GM18508 (cell line): ENCODE results near the gene RPL22.

Experiments used
- ATAC-seq: cut with Tn5 transposase; IDR thresholded peaks from one replicate; pipeline ENCODE4 v1.9.1; 2021; ENCODE audit warnings: moderate number of reproducible peaks; ENCODE audit not compliant: insufficient read depth, unreplicated experiment

The RPL22 gene

DNA sequence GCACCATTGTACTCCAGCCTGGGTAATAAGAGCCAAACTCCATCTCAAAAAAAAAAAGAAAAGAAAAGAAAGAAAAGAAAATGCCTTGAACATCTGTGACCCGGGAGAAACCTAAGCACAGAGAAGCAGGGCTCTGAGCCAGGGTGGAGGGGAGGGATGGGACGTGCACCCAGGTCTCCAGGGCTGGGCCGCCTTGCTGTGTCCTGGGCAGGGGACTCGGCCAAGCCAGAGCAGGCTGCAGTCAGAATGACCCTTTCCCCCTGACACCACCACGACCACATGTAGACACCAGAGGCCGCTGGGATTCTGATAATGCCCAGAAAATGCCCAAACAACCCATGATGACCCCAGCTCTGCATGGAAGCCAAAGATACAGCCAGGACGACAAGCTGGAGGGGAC is 37.1 kb downstream of the RPL22 start:
- ATAC-seq = no peak

- no peak for ATAC-seq
Measured at GRCh38 chr1:6158181-6158580, 41.2 kb downstream of the RPL22 start.

GRCh38 chr1:6157528-6158174 is 41.7 kb downstream of the RPL22 start:
- ATAC-seq = no peak

DNA sequence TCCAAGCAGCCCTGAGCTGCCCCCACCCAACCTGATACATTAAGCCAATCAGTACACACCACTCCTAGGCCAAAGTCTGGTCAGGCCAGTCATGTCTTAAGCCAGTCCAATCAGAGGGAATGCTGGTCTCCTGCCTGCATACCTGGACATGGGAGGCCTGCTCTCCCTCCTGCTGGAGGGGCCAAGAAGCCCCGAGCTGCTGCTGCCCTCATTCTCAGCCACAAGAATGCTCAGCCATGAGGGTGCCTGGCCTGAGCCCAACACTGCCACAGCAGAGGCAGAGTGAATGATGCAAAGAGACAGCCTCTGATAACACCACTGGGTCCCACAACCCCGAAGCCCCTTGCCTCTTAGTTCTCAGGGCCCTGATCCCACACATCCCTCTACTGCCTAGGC is 42.3 kb downstream of the RPL22 start:
- ATAC-seq = no peak

- ATAC-seq = no peak
Measured at GRCh38 chr1:6154525-6155319, 44.7 kb downstream of the RPL22 start.

GRCh38 chr1:6152882-6153281 is 46.5 kb downstream of the RPL22 start:
- no peak for ATAC-seq

DNA sequence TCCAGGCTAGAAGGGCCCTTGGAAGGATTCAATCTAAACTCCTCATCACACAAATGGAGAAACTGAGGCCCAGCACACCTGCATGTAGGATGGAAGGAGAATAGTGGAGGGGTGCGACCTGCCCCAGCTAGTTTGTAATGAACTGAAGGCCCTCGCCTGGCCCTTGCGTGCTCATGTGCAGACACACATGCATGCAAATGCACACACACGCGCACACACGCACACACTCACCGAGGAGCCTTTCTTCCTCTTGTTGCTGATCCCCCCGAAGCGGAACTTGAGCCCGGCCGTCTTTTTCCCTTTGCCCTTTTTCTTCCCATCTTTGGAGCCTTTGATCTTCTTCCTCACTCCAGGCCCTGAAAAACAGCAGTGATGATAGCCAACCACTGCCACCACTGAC is 47.2 kb downstream of the RPL22 start:
- no peak for ATAC-seq

DNA sequence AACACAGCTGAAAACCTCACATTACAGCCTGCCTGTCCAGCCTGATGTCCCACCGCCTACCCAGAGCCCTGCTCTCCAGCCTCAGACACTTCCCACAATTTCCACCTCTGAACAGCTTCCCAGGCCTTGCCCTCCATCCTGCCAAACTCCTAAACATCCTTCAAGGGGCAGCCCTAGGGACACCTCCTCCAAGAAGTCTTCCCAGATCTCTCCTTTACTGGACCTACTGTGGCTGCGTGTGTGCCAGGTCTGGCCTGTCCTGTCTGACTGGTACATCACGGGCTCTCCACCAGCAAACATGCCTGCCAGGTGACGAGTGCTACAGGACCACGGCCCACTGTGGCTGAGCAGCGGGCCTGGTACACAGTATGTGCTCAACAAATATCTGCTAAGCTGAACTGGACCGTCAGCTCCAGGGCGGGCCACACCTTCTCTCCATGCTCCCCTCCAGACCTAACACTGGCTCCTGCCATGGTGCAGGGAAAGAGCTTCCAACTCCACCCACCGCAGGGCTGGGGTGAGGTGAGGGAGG is 48.0 kb downstream of the RPL22 start:
- no peak for ATAC-seq

GRCh38 chr1:6150006-6150938 is 49.1 kb downstream of the RPL22 start:
- ATAC-seq = no peak

DNA sequence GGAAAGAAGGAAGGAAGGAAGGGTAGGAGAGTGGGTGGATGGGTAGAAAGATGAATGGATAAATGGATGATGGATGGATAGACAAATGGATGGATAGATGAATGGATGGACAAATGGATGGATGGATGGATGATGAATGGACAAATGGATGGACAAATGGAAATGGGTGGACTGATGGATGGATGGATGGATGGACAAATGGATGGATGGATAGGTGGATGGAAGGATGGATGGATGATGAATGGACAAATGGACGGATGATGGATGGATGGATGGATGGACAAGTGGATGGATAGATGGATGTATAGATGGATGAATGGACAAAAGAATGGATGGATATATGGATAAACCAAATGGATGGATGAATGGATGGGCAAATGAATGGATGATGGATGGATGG is 49.8 kb downstream of the RPL22 start:
- no peak for ATAC-seq

DNA sequence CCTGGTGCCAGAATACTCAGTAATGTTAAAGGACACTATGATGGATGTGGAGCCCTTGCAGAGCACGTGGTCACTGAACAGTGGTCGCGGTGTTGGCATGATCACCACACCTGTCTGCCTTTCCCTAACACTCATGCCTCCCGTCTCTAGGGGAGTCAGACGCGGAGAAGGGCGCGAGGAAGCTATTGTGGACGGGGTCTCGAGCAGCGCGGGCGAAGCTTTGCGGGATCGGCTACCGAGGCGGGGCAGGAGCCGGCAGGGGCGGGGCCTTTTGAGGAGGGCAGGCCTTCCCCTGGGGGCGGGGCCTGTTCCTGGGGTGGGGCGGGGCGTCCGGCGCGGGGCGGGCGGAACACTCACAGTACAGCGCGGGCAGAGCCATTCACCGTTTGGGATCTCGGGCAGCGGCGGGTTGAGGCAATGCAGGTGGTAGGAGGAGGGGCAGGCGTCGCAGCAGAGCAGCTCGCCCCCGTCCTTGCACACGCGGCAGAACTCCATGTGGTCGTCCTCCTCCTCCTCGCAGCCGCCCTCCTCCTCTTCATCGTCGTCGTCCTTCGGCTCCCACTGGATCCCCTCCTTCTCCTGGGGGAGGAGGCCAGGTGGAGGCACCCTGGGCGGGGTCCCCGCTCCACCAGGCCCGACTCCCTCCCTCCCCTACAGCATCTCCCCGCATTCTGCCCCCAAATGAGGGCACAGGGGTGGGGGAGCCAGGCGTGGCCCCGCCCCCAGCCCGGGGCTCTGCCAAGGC is 50.7 kb downstream of the RPL22 start:
- no peak for ATAC-seq

GRCh38 chr1:6145864-6146410 is 53.5 kb downstream of the RPL22 start:
- no peak for ATAC-seq

DNA sequence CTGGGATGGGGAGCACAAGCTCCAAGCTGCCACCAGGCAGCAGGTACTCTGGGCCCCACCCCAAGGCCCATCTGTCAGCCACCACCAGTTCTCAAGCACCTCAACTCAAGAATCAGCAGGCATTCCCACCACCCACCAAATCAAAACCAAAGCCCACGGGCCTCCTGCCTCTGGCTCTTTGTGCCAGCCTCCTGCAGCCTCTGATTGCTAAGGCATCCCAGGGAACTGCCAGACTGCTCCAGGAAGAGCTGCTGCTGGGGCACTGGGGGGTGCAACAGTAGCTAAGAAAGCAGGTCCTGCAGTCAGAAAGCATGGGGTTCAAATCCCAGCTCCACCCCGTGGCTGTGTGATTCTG is 54.0 kb downstream of the RPL22 start:
- no peak for ATAC-seq

GRCh38 chr1:6144647-6145395 is 54.6 kb downstream of the RPL22 start:
- ATAC-seq = no peak

DNA sequence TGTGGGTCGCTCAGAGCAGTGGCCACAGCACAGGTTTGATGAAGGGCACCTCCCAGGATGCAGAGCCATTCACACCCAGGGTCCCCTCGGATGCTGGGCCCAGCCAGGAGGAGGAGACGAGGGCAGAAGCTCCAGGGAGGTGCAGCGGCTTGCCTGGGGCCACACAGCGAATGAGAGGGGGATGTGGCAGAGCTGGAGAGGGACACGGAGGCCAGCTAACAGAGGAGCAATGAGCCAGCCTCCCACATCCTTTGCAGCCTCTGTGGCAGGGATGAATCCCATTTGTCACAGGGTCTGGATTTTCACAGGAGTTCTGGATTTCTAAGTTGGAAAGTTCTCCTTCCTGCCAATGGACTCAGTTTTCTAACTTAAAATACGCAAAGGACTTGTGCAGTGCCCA is 55.2 kb downstream of the RPL22 start:
- ATAC-seq = no peak

DNA sequence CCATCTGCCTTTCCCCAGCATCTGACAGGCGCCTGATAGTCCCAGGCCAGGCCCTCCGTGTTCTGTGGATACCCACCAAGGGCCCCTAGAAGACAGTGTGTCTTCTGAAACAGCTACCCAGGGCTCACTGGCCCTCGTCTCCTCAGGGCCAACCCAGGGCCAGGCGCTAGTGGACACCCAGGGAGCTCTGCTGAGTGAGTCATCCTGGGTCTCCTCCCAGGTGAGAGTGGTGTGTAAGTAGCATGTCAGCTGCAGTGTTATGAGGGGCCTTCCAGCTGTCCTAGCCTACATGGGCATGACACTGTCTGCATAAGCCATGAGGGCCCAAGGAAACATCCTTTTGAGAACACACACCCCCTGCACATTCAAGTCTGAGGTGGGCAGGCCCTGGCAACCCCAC is 56.0 kb downstream of the RPL22 start:
- ATAC-seq = no peak

DNA sequence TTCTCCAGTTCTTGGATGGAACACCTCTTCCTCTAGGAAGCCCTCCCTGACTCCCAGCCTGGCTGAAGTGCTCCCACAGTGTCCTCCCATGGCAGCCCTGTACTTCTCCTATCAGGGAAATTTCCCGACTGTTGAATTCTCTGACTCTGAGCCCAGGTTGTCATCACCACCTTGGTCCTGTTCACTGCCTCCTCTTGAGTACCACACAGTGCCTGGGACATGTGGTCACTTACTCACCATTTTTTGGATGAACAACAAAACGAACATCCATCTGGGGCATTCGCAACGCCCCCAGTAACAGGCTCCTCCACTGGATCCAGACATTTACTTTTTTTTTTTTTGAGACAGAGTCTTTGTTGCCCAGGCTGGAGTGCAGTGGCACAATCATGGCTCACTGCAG is 56.7 kb downstream of the RPL22 start:
- ATAC-seq = no peak

DNA sequence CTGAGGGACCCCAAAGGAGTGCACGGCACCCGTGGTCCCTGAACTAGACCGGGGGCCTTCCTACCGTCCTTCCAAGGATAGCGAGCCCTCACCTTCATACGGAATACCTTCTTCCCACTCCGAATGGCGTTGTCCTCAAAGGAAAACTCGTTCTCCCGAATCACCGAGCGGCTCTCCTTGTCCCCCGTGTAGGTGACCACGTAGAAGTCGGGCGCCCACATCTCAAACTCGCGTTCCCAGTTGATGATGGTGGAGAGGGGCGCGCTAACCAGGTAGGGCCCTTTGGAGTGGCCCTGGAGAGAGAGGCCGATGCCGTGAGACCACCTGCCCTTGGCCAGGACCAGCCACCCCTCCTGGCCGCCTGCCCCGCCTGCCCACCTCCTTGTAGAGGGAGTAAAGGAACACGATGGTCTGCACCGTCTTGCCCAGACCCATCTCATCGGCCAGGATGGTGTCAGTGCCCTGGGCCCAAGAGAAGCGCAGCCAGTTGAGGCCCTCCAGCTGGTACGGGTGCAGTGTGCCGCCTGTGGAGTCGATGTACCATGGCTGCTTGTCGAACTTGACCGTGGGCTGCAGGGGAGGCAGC is 57.3 kb downstream of the RPL22 start:
- no peak for ATAC-seq

DNA sequence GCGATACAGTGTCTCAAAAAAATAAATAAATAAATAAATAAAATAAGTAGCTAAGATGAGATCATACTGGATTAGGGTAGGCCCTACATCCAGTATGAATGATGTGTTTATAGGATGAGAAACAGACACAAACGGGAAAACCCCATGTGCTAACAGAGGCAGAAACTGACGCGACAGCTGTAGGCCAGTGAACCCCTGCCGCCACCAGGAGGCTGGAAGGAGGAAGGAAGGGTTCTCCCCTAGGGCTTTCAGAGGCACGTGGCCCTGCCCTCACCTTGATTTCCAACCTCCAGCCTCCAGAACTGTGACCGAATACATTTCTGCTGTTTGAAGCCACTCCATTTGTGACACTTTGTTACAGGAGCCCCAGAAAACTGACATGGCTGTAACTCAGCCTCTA is 57.8 kb downstream of the RPL22 start:
- no peak for ATAC-seq
